Measurements from ENCODE around the gene RIBC2.

- TF ChIP-seq CTCF (IDR thresholded peaks at IDR 0.05; ENCODE audit: low read length): no peak
- no peak for TF ChIP-seq EZH2 (optimal IDR thresholded peaks at IDR 0.05; ENCODE audit: low read depth, low read length)
- TF ChIP-seq EZH2phosphoT487 (IDR thresholded peaks at IDR 0.05; ENCODE audit: low read length): no peak
Observed at GRCh38 chr22:45476814-45477213, 63.3 kb downstream of the RIBC2 start.
